GM10266 (cell line): ENCODE results near the gene BRINP1.

Experiments used
- DNase-seq: peaks from one replicate; pipeline ENCODE4 v3.0.0; 2012; ENCODE audit errors: extremely low spot score
- TF ChIP-seq, protein P1 (sequence below): IDR thresholded peaks from 2 replicates; pipeline ENCODE4 v1.5.1; 2012; ENCODE audit warnings: mild to moderate bottlenecking, low read depth; ENCODE audit not compliant: control insufficient read depth, insufficient read depth; ENCODE audit errors: missing control alignments

BRINP1 gene

DNA sequence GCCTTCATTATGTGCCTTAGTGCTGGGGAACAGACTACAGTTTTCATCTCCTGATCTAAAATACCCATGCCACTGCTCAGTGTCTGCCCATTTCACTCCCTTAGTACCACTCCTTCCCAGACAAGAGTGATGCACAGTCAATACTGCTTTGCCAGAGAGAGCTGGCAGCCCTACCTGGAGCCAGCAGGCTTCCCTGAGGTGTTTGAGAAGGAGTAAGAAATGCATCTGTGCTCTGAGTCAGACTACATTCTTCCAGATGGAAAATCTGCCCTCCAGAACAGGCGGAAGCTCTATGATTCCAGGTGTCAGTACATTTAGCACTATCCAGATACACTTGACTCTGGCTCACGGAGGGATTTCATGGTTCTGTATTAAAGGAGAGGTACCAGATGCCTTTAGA lies 209.8 kb downstream of the BRINP1 start:
- TF ChIP-seq, protein P1, sequence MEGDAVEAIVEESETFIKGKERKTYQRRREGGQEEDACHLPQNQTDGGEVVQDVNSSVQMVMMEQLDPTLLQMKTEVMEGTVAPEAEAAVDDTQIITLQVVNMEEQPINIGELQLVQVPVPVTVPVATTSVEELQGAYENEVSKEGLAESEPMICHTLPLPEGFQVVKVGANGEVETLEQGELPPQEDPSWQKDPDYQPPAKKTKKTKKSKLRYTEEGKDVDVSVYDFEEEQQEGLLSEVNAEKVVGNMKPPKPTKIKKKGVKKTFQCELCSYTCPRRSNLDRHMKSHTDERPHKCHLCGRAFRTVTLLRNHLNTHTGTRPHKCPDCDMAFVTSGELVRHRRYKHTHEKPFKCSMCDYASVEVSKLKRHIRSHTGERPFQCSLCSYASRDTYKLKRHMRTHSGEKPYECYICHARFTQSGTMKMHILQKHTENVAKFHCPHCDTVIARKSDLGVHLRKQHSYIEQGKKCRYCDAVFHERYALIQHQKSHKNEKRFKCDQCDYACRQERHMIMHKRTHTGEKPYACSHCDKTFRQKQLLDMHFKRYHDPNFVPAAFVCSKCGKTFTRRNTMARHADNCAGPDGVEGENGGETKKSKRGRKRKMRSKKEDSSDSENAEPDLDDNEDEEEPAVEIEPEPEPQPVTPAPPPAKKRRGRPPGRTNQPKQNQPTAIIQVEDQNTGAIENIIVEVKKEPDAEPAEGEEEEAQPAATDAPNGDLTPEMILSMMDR, result no peak
- DNase-seq, result no peak

DNA sequence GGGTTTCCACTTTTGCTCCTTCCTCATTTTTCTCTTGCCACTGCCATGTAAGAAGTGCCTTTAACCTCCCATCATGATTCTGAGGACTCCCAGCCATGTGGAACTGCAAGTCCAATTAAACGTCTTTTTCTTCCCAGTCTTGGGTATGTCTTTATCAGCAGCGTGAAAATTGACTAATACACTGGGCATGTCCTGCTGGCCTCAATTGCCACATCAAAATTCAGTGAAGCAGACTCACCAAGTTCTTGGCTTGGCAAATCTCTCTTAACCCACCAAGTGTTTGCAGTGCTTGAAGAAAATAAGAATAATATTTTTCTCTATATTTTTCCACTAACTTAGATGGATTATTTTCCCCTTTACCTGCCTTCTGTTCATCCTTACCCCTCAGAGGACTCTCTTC lies 212.0 kb downstream of the BRINP1 start:
- TF ChIP-seq, protein P1, result no peak

DNA sequence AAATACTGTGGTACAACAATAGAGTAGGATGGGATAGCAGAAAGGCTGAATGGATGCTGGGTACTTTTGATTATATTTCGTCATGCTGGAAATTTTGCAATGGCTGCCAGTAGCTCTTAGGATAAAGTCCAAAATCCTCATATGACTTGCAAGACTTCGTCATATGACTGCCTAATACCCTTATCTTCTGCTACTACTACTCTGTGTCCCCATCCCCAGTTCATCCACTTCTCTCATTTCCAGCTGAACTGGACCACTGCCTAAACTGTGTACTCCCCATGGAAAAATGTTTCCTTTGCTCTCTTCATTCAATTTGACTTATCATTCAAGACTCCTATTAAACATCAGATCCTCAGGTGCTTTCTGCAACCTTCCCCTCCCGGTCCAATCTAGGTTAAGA lies 212.9 kb downstream of the BRINP1 start:
- no peak for DNase-seq
- TF ChIP-seq, protein P1, result no peak

More for the DNA sequence above, 212.0 kb downstream of the BRINP1 start:
- no peak for DNase-seq

DNA sequence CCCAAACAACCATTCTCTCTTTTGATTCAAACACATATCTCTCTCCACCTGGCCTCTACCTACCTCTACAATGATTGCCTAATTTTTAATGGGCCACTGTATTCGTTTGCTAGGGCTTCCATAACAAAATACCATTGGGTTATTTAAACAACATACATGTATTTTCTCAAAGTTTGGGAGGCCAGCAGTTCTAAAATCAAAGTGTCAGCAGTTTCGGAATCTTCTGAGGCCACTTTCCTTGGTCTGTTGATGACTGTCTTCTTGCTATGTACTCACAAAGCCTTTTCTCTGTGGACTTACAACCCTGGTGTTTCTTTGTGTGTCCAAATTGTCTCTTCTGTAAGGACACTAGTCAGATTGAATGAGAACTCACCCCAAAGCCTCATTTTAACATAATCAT lies 214.7 kb downstream of the BRINP1 start:
- no peak for DNase-seq
- TF ChIP-seq, protein P1, result no peak

DNA sequence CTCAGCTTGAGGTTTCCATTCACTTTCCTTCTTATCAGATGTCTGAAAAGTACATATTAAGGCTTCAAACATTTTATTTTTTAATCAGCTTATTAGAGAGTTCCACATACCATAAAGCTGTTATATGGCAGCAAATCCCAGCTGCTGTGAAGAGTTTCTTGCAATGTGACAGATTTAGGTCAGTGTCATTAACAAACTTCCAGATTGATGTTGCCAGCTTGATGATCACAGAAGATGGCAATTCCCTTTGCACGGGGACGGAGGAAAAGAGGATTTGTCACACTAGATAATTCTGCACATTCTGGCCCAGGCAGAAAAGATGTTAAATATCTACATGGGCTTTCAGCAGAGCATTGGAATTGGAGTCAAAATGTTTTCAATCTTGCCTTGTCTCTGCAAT lies 215.8 kb downstream of the BRINP1 start:
- TF ChIP-seq, protein P1, result no peak
- DNase-seq, result no peak

DNA sequence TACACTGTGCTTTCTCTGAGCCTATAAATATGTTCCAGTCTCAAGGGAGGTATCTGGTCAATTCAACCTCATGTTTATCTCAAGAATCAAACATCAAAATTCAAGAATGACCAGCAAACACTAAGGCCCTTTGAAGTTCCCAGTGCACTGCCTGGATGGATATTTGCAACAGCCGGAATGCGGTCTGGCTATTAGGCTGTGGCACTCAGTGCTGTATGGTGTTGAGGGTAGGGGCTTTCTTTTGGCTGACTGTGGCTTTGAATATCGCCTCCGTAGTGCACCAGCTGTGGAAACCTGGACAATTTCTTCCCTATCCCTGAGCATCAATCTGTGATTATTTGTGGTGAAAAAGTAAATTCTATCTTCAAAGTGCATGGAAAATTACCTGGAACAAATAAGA lies 220.4 kb downstream of the BRINP1 start:
- TF ChIP-seq, protein P1, result no peak

DNA sequence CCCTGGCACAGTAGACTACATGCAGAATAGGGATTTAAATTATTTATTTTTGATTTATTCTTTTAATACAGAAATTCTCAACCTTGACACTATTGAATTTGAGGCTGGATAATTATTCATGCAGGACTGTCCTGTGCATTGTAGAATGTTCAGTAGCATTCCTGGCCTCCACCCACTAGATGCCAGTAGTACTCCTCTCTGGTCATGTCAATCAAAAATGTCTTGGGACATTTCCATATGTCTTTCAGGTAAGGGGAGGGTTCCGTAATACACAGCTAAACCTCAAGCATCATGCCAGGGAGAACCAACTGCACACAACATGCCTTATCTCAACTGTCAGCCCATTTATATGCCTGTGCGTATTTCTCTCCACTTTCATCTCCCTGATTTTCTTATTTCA lies 231.8 kb downstream of the BRINP1 start:
- DNase-seq, result no peak
- TF ChIP-seq, protein P1, result no peak

More for the DNA sequence above, 220.4 kb downstream of the BRINP1 start:
- DNase-seq, result no peak

DNA sequence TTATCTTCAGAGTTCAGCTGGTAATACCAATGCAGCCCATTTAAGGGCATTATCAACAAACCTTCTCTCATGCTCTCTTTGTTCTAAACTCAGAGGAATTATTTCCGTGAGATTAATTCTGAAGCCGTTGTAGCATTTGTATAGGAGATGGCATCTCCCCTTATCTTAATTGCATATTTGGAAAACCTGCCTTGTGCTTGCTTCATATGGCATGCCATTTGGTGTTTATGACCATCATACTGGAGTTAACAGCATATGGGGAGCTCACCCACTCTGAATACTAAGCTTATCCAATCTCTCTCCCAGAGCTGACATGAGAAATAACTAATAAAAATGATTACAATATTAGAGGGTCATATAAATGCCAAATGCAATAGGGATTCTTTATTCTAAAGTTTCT lies 243.2 kb downstream of the BRINP1 start:
- TF ChIP-seq, protein P1, result no peak
- no peak for DNase-seq
